ENCODE results near the gene PILRA. TPM values are rescaled to one million over a fixed set of nuclear protein-coding genes. Genes with fewer than 3 reads are reported as not detected.
"Not testable (repeated sequence)": the region's sequence is repeated elsewhere in the genome, so short reads cannot be mapped to it uniquely, and the experiment has no call there.

PILRA gene
- total RNA-seq, 1 donor from 2014 or later = 1.1 TPM

GRCh38 chr7:100434297-100435144 is 61.2 kb downstream of the PILRA start:
- no peak for DNase-seq

GRCh38 chr7:100435401-100436304 is 62.4 kb downstream of the PILRA start:
- DNase-seq = no peak

- DNase-seq = no peak
Observed at GRCh38 chr7:100437150-100438100, 64.1 kb downstream of the PILRA start.

GRCh38 chr7:100438172-100438571 is 64.9 kb downstream of the PILRA start:
- DNase-seq = no peak

- DNase-seq = not testable (repeated sequence)
Observed at GRCh38 chr7:100438731-100439130, 65.4 kb downstream of the PILRA start.

GRCh38 chr7:100439244-100439643 is 66.0 kb downstream of the PILRA start:
- not testable (repeated sequence) for DNase-seq

- DNase-seq = no peak
Observed at GRCh38 chr7:100441641-100442535, 68.6 kb downstream of the PILRA start.

GRCh38 chr7:100443096-100443840 is 70.0 kb downstream of the PILRA start:
- no peak for DNase-seq

- DNase-seq = no peak
Observed at GRCh38 chr7:100444311-100445278, 71.3 kb downstream of the PILRA start.

- no peak for DNase-seq
Observed at GRCh38 chr7:100446040-100446439, 72.8 kb downstream of the PILRA start.

GRCh38 chr7:100447363-100447762 is 74.1 kb downstream of the PILRA start:
- DNase-seq = not testable (repeated sequence)

- DNase-seq = no peak
Observed at GRCh38 chr7:100449190-100449795, 76.0 kb downstream of the PILRA start.

Small RNA genes within 50 kb of the gene (small RNA-seq; reads per million reads assigned to genes)
- gene RF00019 = not detected

Other genes with a start within 250 kb of the PILRA start
- gene MBLAC1, start 246.5 kb upstream of the PILRA start, total RNA-seq = 6.4 TPM
- gene LAMTOR4, start 224.6 kb upstream of the PILRA start, total RNA-seq = 22.6 TPM
- gene TRAPPC14, start 214.8 kb upstream of the PILRA start, total RNA-seq = 8.0 TPM
- gene GAL3ST4, start 204.9 kb upstream of the PILRA start, total RNA-seq = 2.3 TPM
- 71.9 TPM for gene GPC2, start 196.1 kb upstream of the PILRA start, total RNA-seq
- 0.78 TPM for gene STAG3, start 195.6 kb upstream of the PILRA start, total RNA-seq
- not detected for gene PVRIG, start 153.5 kb upstream of the PILRA start, total RNA-seq
- gene SPDYE3, start 65.8 kb upstream of the PILRA start, total RNA-seq = not detected
- gene PILRB, start 15.4 kb upstream of the PILRA start, total RNA-seq = 9.5 TPM
- gene ZCWPW1, start 55.2 kb downstream of the PILRA start, total RNA-seq = 4.2 TPM
- 25.3 TPM for gene MEPCE, start 56.3 kb downstream of the PILRA start, total RNA-seq
- 5.1 TPM for gene PPP1R35, start 63.0 kb downstream of the PILRA start, total RNA-seq
- gene SPACDR, start 90.8 kb downstream of the PILRA start, total RNA-seq = not detected
- gene TSC22D4, start 105.7 kb downstream of the PILRA start, total RNA-seq = 9.7 TPM
- 47.9 TPM for gene NYAP1, start 110.4 kb downstream of the PILRA start, total RNA-seq
- gene AGFG2, start 165.7 kb downstream of the PILRA start, total RNA-seq = 2.0 TPM
- not detected for gene SAP25, start 200.4 kb downstream of the PILRA start, total RNA-seq
- gene LRCH4, start 212.6 kb downstream of the PILRA start, total RNA-seq = 6.4 TPM
- gene FBXO24, start 212.8 kb downstream of the PILRA start, total RNA-seq = 0.16 TPM
- 4.2 TPM for gene PCOLCE, start 228.9 kb downstream of the PILRA start, total RNA-seq
- gene MOSPD3, start 239.1 kb downstream of the PILRA start, total RNA-seq = 12.2 TPM